NCI-H1105 treated with DMSO at 0.1 percent for 48 hours (cell line): Measurements from ENCODE around the gene ARL6IP4.
"Not testable (repeated sequence)": the region's sequence is repeated elsewhere in the genome, so short reads cannot be mapped to it uniquely, and the experiment has no call there.

Experiments used
- DNase-seq: peaks from one replicate; lab custom pipeline; 2025; lab: John Stamatoyannopoulos, UW

Gene ARL6IP4

GRCh38 chr12:123011701-123012100, 31.2 kb downstream of the ARL6IP4 start:
- no peak for DNase-seq

DNA sequence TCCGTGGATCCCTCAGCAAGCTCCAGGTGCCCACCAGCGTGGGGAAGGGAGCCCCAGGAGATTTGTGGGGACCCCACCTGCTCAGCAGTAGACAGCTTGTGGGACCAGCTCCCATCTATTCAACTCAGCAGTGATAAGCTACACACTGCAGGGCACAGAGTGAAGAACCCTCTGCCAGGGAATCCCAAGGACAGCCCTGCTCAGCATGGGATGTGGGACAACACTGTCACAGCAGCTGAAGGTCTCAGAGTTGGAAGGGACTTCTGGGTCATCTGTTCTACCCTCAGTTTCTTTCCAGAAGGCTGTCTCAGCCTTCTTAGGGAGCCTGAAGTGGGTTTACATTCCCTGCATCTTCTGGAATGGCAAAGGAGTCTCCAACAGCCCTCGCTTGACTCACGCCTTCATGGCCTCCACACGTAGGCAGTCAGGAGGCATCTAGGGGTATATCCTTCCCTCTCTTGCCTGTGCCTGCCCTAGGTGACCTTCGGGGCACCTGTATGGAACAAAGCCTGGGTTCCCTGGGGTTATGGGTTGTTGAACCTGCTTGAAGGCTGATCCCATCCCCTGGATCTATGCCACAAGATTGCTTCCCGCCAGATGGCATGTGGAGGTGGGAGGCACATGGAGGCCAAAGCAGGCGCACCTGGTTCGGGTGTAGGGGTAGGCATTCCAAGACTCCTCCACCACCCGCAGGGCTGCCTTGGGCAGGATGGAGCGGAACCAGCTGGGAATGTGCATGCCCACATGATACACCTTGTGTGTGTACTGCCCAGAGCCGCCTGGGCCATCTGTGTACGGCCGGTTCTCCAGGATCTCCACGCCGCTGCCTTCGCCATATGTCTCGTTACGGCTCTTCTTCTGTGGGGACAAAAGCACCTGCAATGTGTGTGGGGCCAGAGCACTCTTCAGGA, 33.0 kb downstream of the ARL6IP4 start:
- DNase-seq: no peak

DNA sequence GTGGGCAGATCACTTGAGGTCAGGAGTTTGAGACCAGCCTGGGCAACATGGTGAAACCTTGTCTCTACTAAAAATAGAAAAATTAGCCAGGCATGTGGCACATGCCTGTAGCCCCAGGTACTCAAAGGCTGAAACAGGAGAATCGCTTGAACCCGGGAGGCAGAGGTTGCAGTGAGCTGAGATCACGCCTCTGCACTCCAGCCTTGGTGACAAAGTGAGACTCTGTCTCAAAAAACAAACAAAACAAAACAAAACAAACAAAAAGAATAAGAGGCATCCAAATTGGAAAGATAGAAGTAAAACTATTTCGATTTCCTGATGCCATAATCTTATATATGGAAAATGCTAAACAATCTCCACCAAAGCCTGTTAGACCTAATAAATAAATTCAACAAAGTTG, 34.0 kb downstream of the ARL6IP4 start:
- DNase-seq: not testable (repeated sequence)

GRCh38 chr12:123017753-123018152, 37.3 kb downstream of the ARL6IP4 start:
- no peak for DNase-seq

DNA sequence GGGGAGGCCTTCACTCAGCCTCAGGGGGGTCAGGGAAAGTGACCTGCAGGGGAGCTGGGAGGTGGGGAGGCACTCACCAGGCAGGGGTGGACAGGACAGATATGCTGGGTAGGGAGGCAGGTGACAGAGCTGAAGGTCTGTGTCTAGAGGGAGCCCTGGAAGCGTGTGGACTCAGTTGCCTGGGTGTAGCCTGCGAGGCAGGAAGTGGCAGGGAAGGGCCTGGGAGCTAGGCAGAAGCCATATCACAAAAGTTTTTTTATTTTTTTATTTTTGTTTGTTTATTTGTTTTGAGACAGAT, 39.3 kb downstream of the ARL6IP4 start:
- no peak for DNase-seq

GRCh38 chr12:123021688-123022604, 41.5 kb downstream of the ARL6IP4 start:
- no peak for DNase-seq

DNA sequence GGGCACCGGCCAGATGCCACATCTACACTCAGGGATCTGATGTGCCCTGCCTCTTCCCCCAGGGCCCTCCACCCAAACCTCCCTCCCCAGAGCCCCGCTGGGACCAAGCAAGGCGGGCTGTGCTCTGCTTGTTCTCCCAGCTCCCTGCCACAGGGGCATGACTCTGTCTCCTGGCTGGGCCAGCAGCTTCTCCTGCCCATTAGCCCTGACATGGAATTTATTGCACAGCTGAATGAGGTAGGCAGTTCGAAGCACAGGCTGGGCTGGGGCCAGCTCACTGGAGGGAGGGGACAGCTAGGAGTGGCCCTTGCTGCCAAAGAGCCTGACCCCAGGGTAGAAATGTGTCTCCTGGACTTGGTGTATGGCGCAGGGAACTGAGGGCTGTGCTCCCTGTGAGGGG, 42.4 kb downstream of the ARL6IP4 start:
- DNase-seq: no peak

- no peak for DNase-seq
Measured at GRCh38 chr12:123024819-123025391, 44.4 kb downstream of the ARL6IP4 start.

DNA sequence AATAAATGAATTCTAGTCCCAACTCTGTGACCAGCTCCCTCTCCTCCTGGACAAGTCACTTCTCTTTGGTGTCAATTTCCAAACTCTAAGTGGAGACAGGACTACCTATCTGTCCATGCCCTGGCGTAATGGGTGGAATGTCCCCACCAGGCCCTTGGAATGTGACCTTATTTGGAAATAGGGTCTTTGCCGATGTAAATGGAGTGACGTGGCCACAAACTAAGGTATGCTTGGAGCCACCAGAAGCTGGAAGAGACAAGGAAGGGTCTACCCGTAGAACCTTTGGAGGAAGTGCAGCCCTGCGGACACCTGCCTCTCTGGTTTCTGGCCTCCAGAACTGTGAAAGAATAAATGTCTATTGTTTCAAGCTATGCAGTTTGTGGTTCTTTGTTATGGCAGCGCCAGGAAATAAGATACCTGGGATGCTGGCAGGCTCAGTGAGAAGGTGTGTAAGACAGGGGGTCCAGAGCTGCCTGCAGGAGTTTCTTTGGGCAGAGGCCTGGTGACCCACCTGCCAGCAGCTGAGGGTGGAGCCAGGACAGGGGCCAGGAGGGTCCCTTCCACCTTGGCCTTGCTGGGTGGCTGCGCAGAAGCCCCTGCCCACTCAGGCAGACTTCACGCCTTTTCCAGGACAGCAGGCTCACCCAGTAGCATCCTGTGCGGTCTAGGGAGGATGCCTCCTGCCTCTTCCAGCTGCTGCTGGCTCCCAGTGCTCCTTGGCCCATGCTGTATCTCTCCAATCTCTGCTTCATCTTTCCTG, 45.8 kb downstream of the ARL6IP4 start:
- no peak for DNase-seq

DNA sequence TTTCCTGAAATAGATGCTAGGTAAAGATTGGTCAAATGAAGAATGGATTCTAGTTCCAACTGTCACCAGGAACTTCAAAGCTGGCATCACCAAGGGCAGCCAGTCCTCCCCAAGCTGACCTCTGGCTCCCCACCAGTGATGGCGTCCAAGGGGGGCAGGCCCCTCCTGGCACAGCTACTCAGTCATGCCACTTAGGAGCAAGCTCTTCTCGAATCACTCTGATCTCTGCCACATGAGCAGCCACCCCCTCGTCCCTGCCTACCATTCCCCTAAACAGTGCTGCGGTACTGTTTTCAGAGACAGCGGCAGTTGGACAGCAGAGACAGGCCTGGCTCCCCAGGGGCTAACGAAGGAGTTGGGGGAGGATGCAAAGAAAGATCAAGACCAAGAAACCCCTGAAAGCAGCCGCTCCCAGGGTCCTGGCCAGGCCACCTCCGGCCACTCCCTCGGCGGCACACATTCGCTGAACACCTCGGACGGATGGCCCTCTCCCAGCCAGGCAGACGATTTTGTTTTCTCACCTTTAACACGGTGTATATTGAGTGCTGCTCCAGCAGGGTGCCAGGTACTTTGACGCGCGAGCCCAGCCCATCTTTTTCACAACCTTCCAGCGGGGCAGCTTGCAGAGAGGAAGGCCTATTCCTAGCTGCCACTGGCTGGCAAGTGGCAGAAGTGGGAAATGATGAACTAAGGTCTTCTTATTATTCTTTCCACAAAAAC, 47.4 kb downstream of the ARL6IP4 start:
- no peak for DNase-seq

DNA sequence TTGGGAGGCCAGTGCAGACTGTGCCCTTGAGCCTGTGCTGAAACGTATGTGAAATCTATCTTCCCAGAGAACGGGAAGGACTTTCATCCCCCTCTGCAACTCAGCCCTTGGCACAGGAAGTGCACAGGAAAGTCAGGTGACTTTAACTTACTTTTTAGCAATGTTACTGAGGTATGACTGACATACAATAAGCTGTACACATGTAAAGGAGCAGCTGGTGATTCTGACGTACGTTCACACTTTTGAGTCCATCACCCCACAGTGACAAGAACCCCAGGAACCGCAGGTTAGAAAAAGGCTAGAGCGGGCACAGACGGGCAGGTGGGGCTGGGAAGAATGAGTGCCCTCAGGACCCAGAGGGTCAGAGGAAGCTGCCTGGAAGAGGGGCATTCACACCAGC, 48.0 kb downstream of the ARL6IP4 start:
- no peak for DNase-seq

GRCh38 chr12:123029550-123029949, 49.1 kb downstream of the ARL6IP4 start:
- no peak for DNase-seq

- DNase-seq: no peak
Measured at GRCh38 chr12:123030686-123031085, 50.2 kb downstream of the ARL6IP4 start.

GRCh38 chr12:123031171-123031845, 50.8 kb downstream of the ARL6IP4 start:
- no peak for DNase-seq
